A549 treated with dexamethasone at 1 μM for 4 hours (cell line): ENCODE results near the gene RAD51B. TPM values are rescaled to one million over a fixed set of nuclear protein-coding genes. Genes with fewer than 3 reads are reported as not detected.

Experiments
- total RNA-seq: library from RNA; stranded (reverse); fragments of 200-300 nt; extraction: Qiagen RNA extraction; gene quantifications from 5 replicates; pipeline ENCODE4 v1.2.3, GENCODE V29; 2022

RAD51B gene
- total RNA-seq = 4.1 to 4.8 TPM (median 4.4 TPM) in 5 replicates

DNA sequence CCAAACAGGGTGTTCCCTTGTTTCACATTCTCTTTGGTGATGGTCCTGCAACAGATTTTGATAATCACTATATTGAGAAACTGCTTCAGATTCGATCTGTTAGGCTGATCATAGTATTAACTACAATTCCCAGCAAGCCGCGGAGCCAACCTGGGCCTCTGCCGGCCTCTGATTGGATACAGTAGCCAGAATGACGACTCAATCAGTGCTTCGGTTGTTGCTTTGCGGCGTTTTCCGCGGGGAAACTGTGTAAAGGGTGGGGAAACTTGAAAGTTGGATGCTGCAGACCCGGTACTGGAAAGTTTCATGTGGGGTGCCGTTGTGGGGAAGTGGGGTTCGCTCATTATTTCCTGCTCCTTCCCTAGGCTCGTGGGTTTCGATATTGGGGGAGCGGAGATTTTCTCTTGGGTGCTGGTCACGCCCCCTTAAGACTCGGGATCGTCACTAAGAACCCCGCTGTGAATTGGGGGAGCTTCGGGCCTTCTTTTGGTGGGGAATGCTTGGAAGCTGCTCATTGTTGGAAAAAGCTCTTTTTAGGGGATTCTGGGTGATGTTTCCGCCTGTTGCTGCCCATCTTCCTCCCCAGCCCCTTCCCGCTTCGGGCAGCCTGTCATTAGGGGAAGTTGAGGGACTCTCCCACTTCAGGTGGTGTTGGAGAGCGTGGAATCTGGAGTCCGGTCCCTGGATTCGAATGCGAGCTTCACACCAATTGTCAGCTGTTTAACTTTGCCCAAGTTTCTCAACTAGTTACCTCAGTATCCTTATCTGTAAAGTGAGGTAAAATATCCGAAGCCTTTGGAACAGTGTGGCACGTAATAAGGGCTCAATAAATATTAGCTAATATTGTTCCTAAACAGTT is at the start of gene RAD51B:
RAD51B (plus strand) TSS at position 217 of the 859 bp plus-strand sequence.

DNA sequence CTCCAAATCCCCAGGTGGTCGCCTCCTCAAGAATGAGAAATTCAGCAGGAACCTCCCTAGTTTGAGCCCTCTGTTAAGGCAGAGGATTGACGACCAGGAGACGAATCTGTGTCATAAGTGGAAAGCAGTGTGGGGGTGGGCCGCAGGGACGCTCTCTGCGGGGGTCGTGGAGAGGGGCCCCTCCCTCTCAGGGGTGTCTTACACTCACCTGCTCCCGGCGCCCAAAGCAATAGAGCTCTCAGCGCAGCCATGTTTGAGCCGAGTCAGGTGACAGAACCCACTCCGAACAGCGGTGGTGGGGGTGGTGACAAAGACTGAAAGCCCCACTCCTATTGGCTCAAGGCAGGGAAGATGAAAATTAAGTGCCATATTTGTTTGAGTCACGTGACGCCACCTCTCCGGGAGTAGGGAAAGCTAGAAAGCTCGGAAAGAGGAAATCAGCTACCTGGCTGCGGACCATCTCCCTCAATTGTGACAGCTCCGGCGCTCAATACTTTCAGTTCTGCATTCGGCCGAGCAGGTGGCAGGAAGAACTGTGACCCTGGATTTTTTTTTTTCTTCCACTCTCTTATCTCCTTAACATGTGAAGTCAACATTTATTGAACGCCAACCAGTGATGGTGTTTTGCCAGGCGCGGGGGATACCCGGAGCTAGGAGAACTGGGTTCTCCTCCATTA is 3.1 kb upstream of the RAD51B start, which contains the start of gene ZFYVE26:
ZFYVE26 (minus strand) TSS at position 265 of the 677 bp plus-strand sequence. CDS start 627 bp downstream, outside the sequence.

Other genes with a start within 250 kb of the RAD51B start
- 14.8 to 19.4 TPM (median 17.3 TPM) in 5 replicates for gene PIGH, start 219.5 kb upstream of the RAD51B start, total RNA-seq
- 1.4 to 2.3 TPM (median 1.8 TPM) in 5 replicates for gene ARG2, start 199.9 kb upstream of the RAD51B start, total RNA-seq
- gene VTI1B, start 145.1 kb upstream of the RAD51B start, total RNA-seq = 79.6 to 91.3 TPM (median 83.4 TPM) in 5 replicates
- 50.2 to 55.1 TPM (median 52.9 TPM) in 5 replicates for gene RDH11, start 124.0 kb upstream of the RAD51B start, total RNA-seq
- 0.08 to 0.11 TPM in 2 of 5 replicates, not detected in the others for gene RDH12, start 117.9 kb upstream of the RAD51B start, total RNA-seq
- gene ZFYVE26, start 3.2 kb upstream of the RAD51B start, total RNA-seq = 4.4 to 6.7 TPM (median 6.0 TPM) in 5 replicates